Parietal lobe (tissue), 2 donors: ENCODE measurements around the gene GNG13. TPM values are rescaled to one million over a fixed set of nuclear protein-coding genes. Genes with fewer than 3 reads are reported as not detected.

Experiments used
- small RNA-seq: library from RNA; depleted of rRNA; stranded (forward); fragments of <200 nt; gene quantifications from one replicate; pipeline ENCODE3, GENCODE V24; 2014; ENCODE audit warnings: low replicate concordance
- total RNA-seq: library from RNA; depleted of rRNA; stranded (reverse); fragments of >200 nt; gene quantifications from one replicate; pipeline ENCODE4 v1.2.3, GENCODE V29; 2014

Gene GNG13
- total RNA-seq, result not detected

GRCh38 chr16:799948-800833 is at the start of gene GNG13:
TSS of gene GNG13 (minus strand) at chr16:800734. CDS start at chr16:799077, 1,657 bp downstream.

GRCh38 chr16:788399-789126 is 12.0 kb downstream of the GNG13 start, which contains the start of gene CHTF18:
TSS of gene CHTF18 (plus strand) at chr16:788620. CDS start at chr16:788685, 65 bp downstream.

GRCh38 chr16:787978-788398 is 12.5 kb downstream of the GNG13 start, which contains the start of gene RPUSD1:
TSS of gene RPUSD1 (minus strand) at chr16:788381. CDS start at chr16:787737, 644 bp downstream.

GRCh38 chr16:760545-761343 is 39.8 kb downstream of the GNG13 start, which contains the start of gene MSLN:
TSS of gene MSLN (plus strand) at chr16:760734. CDS start at chr16:762681, 1,947 bp downstream.

Small RNAs within 50 kb of the gene (small RNA-seq; reads per million reads assigned to genes)
- gene MIR662, result not detected

Other genes with a start within 250 kb of the GNG13 start
- not detected for gene PRR35, start 240.3 kb downstream of the GNG13 start, total RNA-seq
- gene NHLRC4, start 233.7 kb downstream of the GNG13 start, total RNA-seq, result 0.31 TPM
- 42.3 TPM for gene PIGQ, start 230.8 kb downstream of the GNG13 start, total RNA-seq
- 27.5 TPM for gene RAB40C, start 210.7 kb downstream of the GNG13 start, total RNA-seq
- 1.3 TPM for gene WFIKKN1, start 169.7 kb downstream of the GNG13 start, total RNA-seq
- gene METTL26, start 164.4 kb downstream of the GNG13 start, total RNA-seq, result 36.6 TPM
- gene MCRIP2, start 158.9 kb downstream of the GNG13 start, total RNA-seq, result 8.1 TPM
- 26.9 TPM for gene WDR90, start 151.4 kb downstream of the GNG13 start, total RNA-seq
- 55.1 TPM for gene RHOT2, start 132.6 kb downstream of the GNG13 start, total RNA-seq
- gene RHBDL1, start 125.1 kb downstream of the GNG13 start, total RNA-seq, result 1.6 TPM
- 60.1 TPM for gene STUB1, start 120.3 kb downstream of the GNG13 start, total RNA-seq
- 23.2 TPM for gene JMJD8, start 116.4 kb downstream of the GNG13 start, total RNA-seq
- gene WDR24, start 110.3 kb downstream of the GNG13 start, total RNA-seq, result 6.6 TPM
- gene FBXL16, start 94.9 kb downstream of the GNG13 start, total RNA-seq, result 10.6 TPM
- gene METRN, start 85.6 kb downstream of the GNG13 start, total RNA-seq, result 17.5 TPM
- 21.0 TPM for gene ANTKMT, start 79.6 kb downstream of the GNG13 start, total RNA-seq
- gene CCDC78, start 74.3 kb downstream of the GNG13 start, total RNA-seq, result 7.5 TPM
- 10.6 TPM for gene HAGHL, start 73.6 kb downstream of the GNG13 start, total RNA-seq
- 84.2 TPM for gene CIAO3, start 59.7 kb downstream of the GNG13 start, total RNA-seq
- gene MSLN, start 40.0 kb downstream of the GNG13 start, total RNA-seq, result not detected
- 15.3 TPM for gene RPUSD1, start 12.4 kb downstream of the GNG13 start, total RNA-seq
- 21.0 TPM for gene CHTF18, start 12.1 kb downstream of the GNG13 start, total RNA-seq
- 17.2 TPM for gene LMF1, start 170.2 kb upstream of the GNG13 start, total RNA-seq
- gene SOX8, start 181.0 kb upstream of the GNG13 start, total RNA-seq, result 28.5 TPM